T-cell (primary cell): ENCODE results near the gene BLTP3B. TPM values are rescaled to one million over a fixed set of nuclear protein-coding genes. Genes with fewer than 3 reads are reported as not detected.

Experiments
- ATAC-seq, 4 experiments: fragments of 200-7000 bp in 3 of 4; fragments of 150-1000 bp in 1 of 4; cut with Tn5 transposase; replicated peaks in 1 of 4; 1 replicate in 3 of 4; 2 replicates in 1 of 4; pipeline ENCODE4 v1.10.0; 2021; ENCODE audit warnings: moderate library complexity in 3 of 4, mild to moderate bottlenecking in 2 of 4, moderate number of reproducible peaks in 1 of 4
- CTCF ChIA-PET, 2 donors: fragments of 300-600 bp; sonication (Branson Sonifier 250); formaldehyde crosslinking; loops; one replicate each; lab custom pipeline; 2022; ENCODE audit warnings: antibody characterized with exemption in 2 of 2; lab: Charles Lee
- POLR2A ChIA-PET, 2 donors: fragments of 300-600 bp; sonication (Branson Sonifier 250); formaldehyde crosslinking; loops; one replicate each; lab custom pipeline; 2022; ENCODE audit warnings: antibody characterized with exemption in 2 of 2; lab: Charles Lee
- DNase-seq, 35 experiments: peaks; one replicate each; pipeline versions ENCODE4 v3.0.0 to v3.0.0-alpha.2; 2013 to 2023
- H3K27ac ChIP-seq: one replicate; pipeline ENCODE4 v1.5.1; 2013; ENCODE audit warnings: low read length
- H3K27me3 ChIP-seq, 2 experiments: replicated peaks in 1 of 2; 1 replicate in 1 of 2; 2 replicates in 1 of 2; pipeline versions ENCODE4 v1.6.1 to v1.7.0; 2013; ENCODE audit warnings: low read length in 1 of 2, mixed read lengths in 1 of 2; ENCODE audit not compliant: control insufficient read depth in 2 of 2, insufficient read depth in 2 of 2; ENCODE audit errors: extremely low read depth in 1 of 2
- H3K36me3 ChIP-seq, 2 donors: 1 replicate in 1 of 2; 2 replicates in 1 of 2; pipeline versions ENCODE4 v1.6.1 to v1.7.0; 2013; ENCODE audit warnings: low read length in 1 of 2; ENCODE audit not compliant: control insufficient read depth in 2 of 2, insufficient read depth in 1 of 2; ENCODE audit errors: extremely low read depth in 1 of 2
- H3K4me1 ChIP-seq, 2 experiments: 1 replicate in 1 of 2; 2 replicates in 1 of 2; pipeline versions ENCODE4 v1.6.1 to v1.7.0; 2013; ENCODE audit warnings: low read length in 2 of 2, mixed read lengths in 1 of 2; ENCODE audit not compliant: insufficient read depth in 2 of 2, control insufficient read depth in 1 of 2; ENCODE audit errors: extremely low read depth in 1 of 2
- H3K4me3 ChIP-seq, 2 donors: 1 replicate in 1 of 2; 2 replicates in 1 of 2; pipeline versions ENCODE4 v1.5.1 to v1.7.0; 2013; ENCODE audit warnings: mild to moderate bottlenecking in 2 of 2, low read length in 1 of 2, moderate library complexity in 1 of 2; ENCODE audit not compliant: control insufficient read depth in 1 of 2; ENCODE audit errors: extremely low read depth in 1 of 2
- H3K9me3 ChIP-seq: 2 replicates; pipeline ENCODE4 v1.7.0; 2013
- H3K27ac Mint-ChIP-seq, 2 donors: one replicate each; pipeline ENCODE4 v1.8.0; 2020 to 2021; ENCODE audit warnings: mild to moderate bottlenecking in 2 of 2, mixed read lengths in 2 of 2
- H3K27me3 Mint-ChIP-seq, 2 donors: one replicate each; pipeline ENCODE4 v1.8.0; 2021 to 2022; ENCODE audit warnings: mixed read lengths in 2 of 2
- H3K36me3 Mint-ChIP-seq: one replicate; pipeline ENCODE4 v1.8.0; 2021; ENCODE audit warnings: mixed read lengths
- H3K4me1 Mint-ChIP-seq, 3 donors: one replicate each; pipeline ENCODE4 v1.8.0; 2020 to 2022; ENCODE audit warnings: mixed read lengths in 3 of 3, mild to moderate bottlenecking in 1 of 3
- H3K4me3 Mint-ChIP-seq, 3 donors: one replicate each; pipeline ENCODE4 v1.8.0; 2020 to 2022; ENCODE audit warnings: mild to moderate bottlenecking in 3 of 3, mixed read lengths in 3 of 3, moderate library complexity in 3 of 3
- H3K9me3 Mint-ChIP-seq, 3 donors: one replicate each; pipeline ENCODE4 v1.8.0; 2020 to 2022; ENCODE audit warnings: mixed read lengths in 3 of 3
- WGBS: methylation state at CpG from one replicate; pipeline ENCODE4 v1.1.5; 2013; ENCODE audit warnings: missing lambda C conversion rate; ENCODE audit not compliant: insufficient coverage; 5-methylcytosine and 5-hydroxymethylcytosine counted together
- total RNA-seq, 35 experiments: library from RNA in 6 of 35; stranded (reverse) in 6 of 35; fragments of 120-200 nt in 1 of 35; gene quantifications; one replicate each; pipeline versions ENCODE4 v1.2.1 to v1.2.4 and lab custom pipeline; 2013 to 2026

The BLTP3B gene
- total RNA-seq, 5 donors from 2014 or later (not counting 1 experiment from before 2014, with no cell fraction given), result 16.3 to 21.7 (median 18.2) TPM

- H3K4me1 Mint-ChIP-seq, result peaks cover 7 to 9% (median 8%) of the 10 kb centered on the region in 3 donors
- ATAC-seq (no peak), DNase-seq (no peak)
- H3K4me3 Mint-ChIP-seq, result no peak overlapping the region
- no CpG with 5 or more reads among the region's 6 CpGs for WGBS
- H3K36me3 Mint-ChIP-seq, result peaks cover 43% of the 10 kb centered on the region
- ChIA-PET POLR2A (no interaction called here), CTCF (no interaction called here)
- Histone ChIP-seq H3K27me3 (no peaks in the 10 kb centered on the region), H3K4me1 (no peaks in the 10 kb centered on the region), H3K4me3 (no peak overlapping the region), H3K36me3 (peaks cover 0 to 5% of the 10 kb centered on the region in 2 donors), H3K9me3 (no peaks in the 10 kb centered on the region), H3K27ac (no peak overlapping the region)
- no peak overlapping the region for H3K27ac Mint-ChIP-seq
- H3K27me3 Mint-ChIP-seq, result no peaks in the 10 kb centered on the region
- peaks cover 4 to 11% (median 7%) of the 10 kb centered on the region in 3 donors for H3K9me3 Mint-ChIP-seq
Measured at GRCh38 chr12:100106861-100107260, 35.8 kb downstream of the BLTP3B start.

DNA sequence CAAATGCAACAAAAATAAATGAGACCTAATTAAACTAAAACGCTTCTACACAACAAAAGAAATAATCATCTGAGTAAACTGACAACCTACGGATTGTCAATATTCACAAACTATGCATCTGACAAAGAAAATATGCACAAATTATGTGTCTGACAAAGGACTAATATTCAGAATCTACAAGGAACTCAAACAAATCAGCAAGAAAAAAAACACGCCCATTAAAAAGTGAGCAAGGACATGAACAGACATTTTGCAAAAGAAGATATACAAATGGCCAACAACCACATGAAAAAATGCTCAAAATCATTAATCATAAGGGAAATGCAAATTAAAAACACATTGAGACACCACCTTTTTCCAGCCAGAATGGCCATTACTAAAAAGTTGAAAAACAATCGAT is 37.0 kb downstream of the BLTP3B start:
- no peak overlapping the region for H3K27ac Mint-ChIP-seq
- H3K27me3 Mint-ChIP-seq, result no peaks in the 10 kb centered on the region
- no peaks in the 10 kb centered on the region for H3K9me3 ChIP-seq
- H3K27ac ChIP-seq, result no peak overlapping the region
- CTCF ChIA-PET, result no interaction called here
- ATAC-seq (no peak), DNase-seq (no peak)
- no peak overlapping the region for H3K4me3 ChIP-seq
- 100% methylated on average over 3 of the region's 4 CpGs for WGBS
- H3K27me3 ChIP-seq, result no peaks in the 10 kb centered on the region
- POLR2A ChIA-PET, result no interaction called here
- H3K36me3 Mint-ChIP-seq, result peaks cover 53% of the 10 kb centered on the region
- peaks cover 0 to 7% of the 10 kb centered on the region in 2 donors for H3K36me3 ChIP-seq
- peaks cover 6 to 8% (median 8%) of the 10 kb centered on the region in 3 donors for H3K4me1 Mint-ChIP-seq
- no peak overlapping the region for H3K4me3 Mint-ChIP-seq
- peaks cover 4 to 11% (median 7%) of the 10 kb centered on the region in 3 donors for H3K9me3 Mint-ChIP-seq
- H3K4me1 ChIP-seq, result no peaks in the 10 kb centered on the region

- Mint-ChIP-seq H3K27ac (no peak overlapping the region), H3K4me1 (peaks cover 0 to 1% (median under 1%) of the 10 kb centered on the region in 3 donors)
Measured at GRCh38 chr12:100101000-100101399, 41.7 kb downstream of the BLTP3B start.

More at GRCh38 chr12:100101000-100101399, 41.7 kb downstream of the BLTP3B start:
- DNase-seq, result no peak
- Mint-ChIP-seq H3K9me3 (no peaks in the 10 kb centered on the region), H3K4me3 (no peak overlapping the region), H3K36me3 (peaks cover 37% of the 10 kb centered on the region), H3K27me3 (no peaks in the 10 kb centered on the region)
- ChIA-PET CTCF (no interaction called here), POLR2A (no interaction called here)
- Histone ChIP-seq H3K4me1 (no peaks in the 10 kb centered on the region), H3K9me3 (no peaks in the 10 kb centered on the region), H3K27me3 (no peaks in the 10 kb centered on the region), H3K4me3 (no peak overlapping the region), H3K36me3 (peaks cover 3 to 20% of the 10 kb centered on the region in 2 donors), H3K27ac (no peak overlapping the region)
- WGBS, result no CpG with 5 or more reads among the region's 3 CpGs
- ATAC-seq, result no peak

Other genes starting within 250 kb of the BLTP3B start
- under 1 TPM in 3 of 5 donors, not detected in 2; 0.18 to 0.47 (median 0.19) TPM for gene ANKS1B, start 157.9 kb downstream of the BLTP3B start, total RNA-seq
- gene ACTR6, start 57.9 kb upstream of the BLTP3B start, total RNA-seq, result 10 to 100 TPM; 28.8 to 39.2 (median 35.3) TPM
- gene DEPDC4, start 124.2 kb upstream of the BLTP3B start, total RNA-seq, result under 1 TPM in 4 of 5 donors, not detected in 1; 0.38 to 0.93 (median 0.61) TPM
- 10 to 100 TPM; 33.1 to 43.4 (median 36.7) TPM for gene SCYL2, start 124.3 kb upstream of the BLTP3B start, total RNA-seq
- gene SLC17A8, start 214.2 kb upstream of the BLTP3B start, total RNA-seq, result not detected